HG03060 (cell line): ENCODE results near the gene A3GALT2.

Experiments used
- ATAC-seq: cut with Tn5 transposase; IDR thresholded peaks from one replicate; pipeline ENCODE4 v1.9.1; 2021; ENCODE audit warnings: low read depth, moderate number of reproducible peaks; ENCODE audit not compliant: unreplicated experiment

The A3GALT2 gene

DNA sequence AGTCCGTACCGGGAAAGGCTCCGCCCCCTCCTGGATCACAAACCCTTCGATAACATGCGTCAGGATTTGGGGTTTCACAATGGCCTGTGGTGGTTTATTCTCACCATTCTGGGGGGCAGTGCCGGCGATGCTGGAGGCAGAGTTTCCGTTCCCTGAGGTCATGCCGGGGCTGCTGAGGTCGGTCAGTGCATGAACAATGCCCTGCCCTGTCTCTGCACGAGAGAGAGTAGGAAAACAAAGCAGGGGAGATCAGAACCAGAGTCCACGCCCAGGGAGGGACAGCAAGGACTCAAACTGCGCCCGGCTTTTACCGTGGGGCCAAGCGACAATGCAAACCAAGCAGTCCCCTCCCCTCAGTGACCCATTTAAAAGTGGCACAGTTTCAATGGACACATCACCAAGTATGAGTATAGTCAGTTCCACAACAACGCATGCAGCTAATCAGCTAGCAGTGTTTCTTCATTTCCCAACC is 13.2 kb upstream of the A3GALT2 start:
- ATAC-seq: no peak

DNA sequence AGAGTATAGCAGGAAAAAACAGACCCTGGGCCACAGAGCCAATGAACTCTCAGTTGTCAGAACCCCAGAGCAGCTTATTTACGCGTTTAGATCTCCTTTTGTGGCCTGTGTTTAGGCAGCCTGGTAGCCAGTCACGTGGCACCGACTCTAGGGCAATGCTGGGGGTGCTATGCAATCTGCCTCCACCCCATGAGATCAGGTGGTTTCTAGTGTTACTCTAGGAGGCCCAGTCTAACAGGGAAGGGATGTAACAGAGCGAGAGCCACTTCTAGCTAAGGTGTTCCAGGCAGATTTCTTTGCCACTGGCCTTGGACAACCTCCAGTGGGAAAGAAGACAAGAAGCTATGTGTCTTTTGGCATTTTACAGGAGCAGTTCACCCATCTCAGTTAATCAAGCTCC is 12.0 kb upstream of the A3GALT2 start:
- ATAC-seq: no peak

DNA sequence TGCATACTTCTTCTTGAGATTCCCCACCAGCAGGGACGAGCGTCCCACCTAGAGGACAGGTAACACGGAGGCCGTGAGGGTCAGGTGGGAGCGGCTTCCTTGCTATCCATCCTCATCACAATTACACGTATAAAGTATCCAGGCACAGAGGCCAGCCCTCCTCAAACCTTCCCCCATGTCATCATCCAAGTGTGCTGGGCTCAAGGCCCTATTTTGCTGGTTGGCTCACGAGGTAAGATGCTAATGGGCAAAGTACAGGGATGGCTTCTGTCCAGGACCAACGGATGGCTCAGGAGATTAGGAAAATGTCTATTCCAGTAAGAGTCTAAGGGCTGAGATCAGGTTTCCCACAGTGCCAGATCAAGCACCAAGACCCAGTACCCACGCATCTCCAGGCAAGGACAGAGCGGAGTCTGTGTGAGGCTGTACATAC is 11.5 kb upstream of the A3GALT2 start:
- ATAC-seq: no peak

DNA sequence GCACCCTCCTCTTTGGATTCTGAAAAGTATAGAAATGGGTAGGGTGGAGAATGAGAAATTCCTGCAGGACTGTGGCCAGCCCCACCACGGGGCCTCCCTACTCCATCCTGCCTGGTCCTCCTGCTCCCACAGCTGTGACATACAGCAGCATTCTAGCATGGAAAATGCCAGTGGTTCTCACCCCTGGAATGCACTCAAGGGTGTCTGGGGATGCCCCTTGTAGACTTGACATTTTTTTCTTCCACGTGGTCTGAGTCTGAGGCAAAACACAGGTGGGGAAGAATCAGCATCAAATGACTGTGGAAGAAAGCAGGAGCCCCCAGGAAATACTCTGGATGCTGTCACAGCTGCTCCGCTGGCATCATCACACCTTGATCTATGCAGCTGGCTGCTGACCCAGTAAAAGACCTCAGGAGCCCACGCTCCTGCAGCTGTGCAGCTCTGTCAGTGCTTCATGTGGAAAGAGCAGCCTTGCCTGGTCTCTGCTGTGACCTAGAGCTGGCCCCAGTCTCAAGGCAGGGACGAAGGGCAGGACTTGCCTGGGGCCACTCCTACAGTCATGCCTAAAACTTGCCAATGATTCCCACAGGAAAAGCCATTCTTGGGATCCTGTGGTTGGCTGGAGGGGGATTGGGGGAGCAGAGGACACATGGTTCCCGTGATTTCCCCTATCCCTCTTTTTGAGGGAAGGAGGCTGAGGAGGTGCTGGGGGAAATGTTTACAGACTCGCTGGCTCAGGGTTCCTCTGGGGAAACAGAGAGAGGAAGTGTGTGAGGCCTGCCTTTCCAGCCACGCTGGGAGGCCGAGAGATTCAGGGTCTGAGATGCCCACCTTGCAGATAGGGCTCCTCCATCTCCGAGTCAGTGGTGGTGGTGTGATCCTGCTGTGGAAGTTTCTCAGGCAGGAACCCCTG is 10.8 kb upstream of the A3GALT2 start:
- no peak for ATAC-seq

GRCh38 chr1:33330906-33331305 is 10.0 kb upstream of the A3GALT2 start:
- ATAC-seq: no peak

- ATAC-seq: no peak
Observed at GRCh38 chr1:33330361-33330890, 9.5 kb upstream of the A3GALT2 start.

GRCh38 chr1:33329600-33330305 is 8.9 kb upstream of the A3GALT2 start:
- no peak for ATAC-seq

DNA sequence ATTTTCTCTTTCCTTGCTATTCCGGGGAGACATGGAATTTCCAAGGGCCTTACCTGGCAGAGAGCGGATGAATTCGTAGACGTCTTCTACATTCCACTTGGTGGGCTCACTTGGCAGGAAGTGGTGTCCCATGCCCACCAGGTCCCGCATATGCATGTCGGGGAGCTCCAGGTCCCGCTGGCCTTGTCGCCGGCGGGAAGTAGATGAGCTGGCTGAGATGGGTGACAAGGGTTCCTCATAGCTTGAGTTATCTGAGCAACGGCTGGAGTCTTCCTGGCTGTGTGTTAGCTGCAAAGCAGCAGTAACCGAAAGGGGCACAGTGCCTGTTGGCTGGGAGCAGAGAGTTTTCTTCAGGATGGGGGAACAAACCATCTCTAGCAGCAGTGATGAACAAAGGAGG is 7.9 kb upstream of the A3GALT2 start:
- no peak for ATAC-seq

- no peak for ATAC-seq
Observed at GRCh38 chr1:33327587-33328325, 6.9 kb upstream of the A3GALT2 start.

DNA sequence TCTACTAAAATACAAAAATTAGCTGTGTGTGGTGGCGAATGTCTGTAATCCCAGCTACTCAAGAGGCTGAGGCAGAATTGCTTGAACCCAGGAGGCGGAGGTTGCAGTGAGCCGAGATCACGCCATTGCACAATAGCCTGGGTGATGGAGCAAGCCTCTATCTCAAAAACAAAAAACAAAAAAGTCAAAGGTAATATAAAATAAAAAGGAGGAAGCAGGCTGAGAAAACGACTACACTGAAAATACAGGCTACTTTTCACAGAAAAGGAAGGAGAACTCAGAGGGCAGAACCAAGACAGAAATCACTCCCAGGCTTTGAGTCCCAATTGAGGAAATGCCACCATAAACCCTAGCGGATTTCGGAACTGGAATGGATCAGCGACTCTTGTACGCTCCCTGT is 5.9 kb upstream of the A3GALT2 start:
- ATAC-seq: no peak

GRCh38 chr1:33324677-33325575 is 4.0 kb upstream of the A3GALT2 start:
- ATAC-seq: no peak

GRCh38 chr1:33323663-33324477 is 3.0 kb upstream of the A3GALT2 start:
- ATAC-seq: no peak

GRCh38 chr1:33322870-33323585 is 2.1 kb upstream of the A3GALT2 start:
- no peak for ATAC-seq

- ATAC-seq: no peak
Observed at GRCh38 chr1:33322109-33322508, 1.2 kb upstream of the A3GALT2 start.

DNA sequence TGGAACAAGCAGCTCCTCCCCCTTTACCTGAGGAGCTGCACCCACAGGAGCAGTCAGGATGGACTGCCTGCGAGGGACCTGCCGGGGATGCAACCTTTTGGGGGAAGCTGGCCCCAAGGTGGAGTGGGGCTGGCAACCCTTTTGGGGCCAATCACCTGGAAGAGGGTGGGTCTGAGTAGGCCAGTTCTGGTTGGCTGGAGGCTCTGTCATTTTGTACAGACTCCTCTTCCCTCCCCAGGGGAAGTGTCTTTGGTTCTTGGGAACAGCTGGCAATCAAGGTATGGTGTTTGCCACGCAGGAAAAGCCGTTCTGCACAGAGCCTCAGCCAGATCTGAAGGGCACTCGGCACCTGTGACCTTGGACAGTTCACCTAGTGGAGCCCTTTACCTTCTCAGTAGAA is 280 bp upstream of the A3GALT2 start:
- ATAC-seq: no peak

DNA sequence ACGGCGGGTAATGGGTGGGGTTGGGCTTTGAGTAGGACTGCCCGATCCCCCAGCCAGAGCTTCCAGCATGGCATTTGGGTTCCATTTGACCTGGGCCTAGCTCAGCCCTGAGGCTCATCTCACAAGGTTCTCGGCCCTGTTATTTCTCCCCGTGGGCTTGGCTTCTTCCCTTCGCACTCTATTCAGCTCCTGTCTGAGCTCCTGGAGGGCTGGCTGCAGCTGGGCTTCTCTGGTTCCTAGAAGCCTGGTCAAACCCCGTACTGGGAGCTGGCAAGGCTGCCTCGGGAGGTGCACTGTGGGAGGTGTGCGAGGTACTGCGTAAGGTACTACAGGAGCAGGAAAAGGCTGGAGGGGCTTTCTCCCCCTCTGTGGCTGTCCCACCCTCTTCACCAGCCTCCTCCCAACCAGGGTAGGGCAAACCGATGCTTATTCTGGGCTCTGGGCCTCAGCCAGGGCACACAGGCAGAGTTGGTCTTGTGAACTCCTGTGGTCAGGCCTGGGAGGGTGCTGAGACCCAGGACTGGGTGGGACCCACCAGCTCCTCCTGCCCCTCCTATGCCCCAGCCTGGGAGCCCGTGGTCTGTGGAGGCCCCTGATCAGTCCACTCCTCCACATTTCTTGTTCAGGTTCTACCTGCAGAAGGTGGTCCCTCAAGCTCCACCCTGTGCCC is 814 bp downstream of the A3GALT2 start:
- no peak for ATAC-seq

- no peak for ATAC-seq
Observed at GRCh38 chr1:33319186-33319948, 1.5 kb downstream of the A3GALT2 start.
